ENCODE measurements around the gene CDH13.

Gene CDH13

DNA sequence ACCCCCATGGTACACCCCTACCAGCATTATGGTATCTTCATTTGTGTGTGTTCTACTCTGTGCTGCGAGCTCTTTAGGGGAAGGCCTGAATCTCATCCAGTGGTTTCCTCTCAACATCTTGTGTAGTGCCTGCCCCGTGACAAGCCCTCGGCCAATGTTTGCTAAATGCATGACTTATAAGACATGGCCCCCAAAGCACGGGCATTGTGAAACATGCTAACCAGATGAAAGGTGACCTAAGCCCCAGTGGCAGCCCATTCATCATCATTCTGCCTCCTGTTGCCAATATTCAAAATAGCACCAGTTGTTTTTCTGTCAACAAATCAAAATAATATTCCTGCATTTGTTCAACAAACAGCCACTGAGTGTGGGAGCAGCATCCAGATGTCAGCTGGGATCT is 1072.2 kb downstream of the CDH13 start:
- no peak for DNase-seq (ENCODE audit: low read depth in 3 of 3, low spot score in 1 of 3)

DNA sequence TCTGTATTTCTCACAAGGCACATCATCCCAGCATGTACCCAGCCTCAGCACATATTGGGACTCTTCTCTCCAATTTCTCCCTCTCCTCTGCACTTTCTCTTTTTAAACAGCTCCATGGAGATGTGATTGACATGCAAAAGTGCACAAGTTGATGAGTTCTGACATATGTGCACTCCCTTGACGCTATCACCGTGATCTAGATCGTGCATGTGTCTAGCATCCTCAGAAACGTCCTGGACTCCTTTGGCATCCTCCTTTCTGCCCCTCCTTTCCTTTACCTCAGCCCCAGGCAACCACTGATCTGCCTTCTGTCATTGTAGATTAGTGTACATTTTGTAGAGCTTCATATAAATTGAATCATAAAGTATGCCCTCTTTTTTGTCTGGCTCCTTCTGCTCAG is 1073.0 kb downstream of the CDH13 start:
- DNase-seq (ENCODE audit: low read depth in 3 of 3, low spot score in 1 of 3), result no peak

DNA sequence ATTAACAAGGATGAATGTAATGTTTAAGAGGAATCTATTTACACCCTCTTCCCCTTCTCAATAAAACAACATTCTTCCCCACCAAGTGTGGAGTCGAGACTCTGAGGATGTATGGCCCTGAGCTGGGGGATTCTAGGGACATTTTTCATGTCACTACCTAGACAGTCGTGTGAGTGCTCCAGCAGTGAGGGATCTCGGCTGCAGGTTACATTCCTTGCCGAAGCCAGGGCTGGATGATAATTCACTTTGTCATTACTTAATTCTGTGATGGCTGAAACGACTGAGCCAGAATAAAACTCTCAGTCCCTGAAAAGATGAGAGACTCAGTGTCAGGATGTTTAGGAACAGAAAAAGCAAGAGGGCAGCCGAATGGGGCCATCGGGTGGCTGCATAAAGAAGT is 1074.1 kb downstream of the CDH13 start:
- DNase-seq (ENCODE audit: low read depth in 3 of 3, low spot score in 1 of 3), result no peak

DNA sequence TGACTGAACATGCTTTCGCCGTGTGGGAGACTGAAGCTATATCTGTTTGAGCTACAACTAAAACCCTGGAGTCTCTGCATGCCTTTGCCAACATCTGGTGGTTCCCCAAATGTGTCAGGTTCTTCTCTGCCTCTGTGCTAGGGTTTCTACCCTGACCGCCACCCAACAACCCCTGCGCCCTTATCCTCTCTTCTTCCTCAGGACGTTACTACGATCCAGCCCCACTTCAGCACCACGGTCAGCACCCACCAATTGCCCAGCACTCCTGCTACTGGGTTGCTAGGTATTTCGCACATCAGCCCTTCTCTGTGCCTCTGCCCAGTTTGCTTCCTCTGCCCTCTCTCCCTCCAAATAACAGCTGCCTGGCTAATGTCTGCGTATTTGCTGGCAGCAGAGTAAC is 1074.7 kb downstream of the CDH13 start:
- no peak for DNase-seq (ENCODE audit: low read depth in 3 of 3, low spot score in 1 of 3)

DNA sequence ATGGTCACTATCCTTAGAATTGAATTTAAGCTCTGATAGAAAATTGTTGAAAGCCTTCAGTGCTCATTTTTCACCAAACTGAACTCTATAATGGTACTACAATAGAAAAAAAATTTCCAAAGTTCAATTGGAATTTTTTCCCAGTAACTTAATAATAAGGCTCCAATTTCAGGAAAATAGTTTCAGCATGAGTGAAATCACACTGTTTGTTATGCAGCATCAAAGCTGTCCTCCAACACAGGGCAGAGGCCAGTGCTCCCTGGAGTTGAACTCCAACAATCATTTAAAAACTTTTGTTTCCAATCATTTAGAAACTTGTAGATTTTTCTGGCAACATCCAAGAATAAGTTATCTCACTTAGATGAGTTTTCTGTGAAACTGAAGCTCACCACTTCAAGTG is 1077.9 kb downstream of the CDH13 start:
- no peak for DNase-seq (ENCODE audit: low read depth in 3 of 3, low spot score in 1 of 3)

DNA sequence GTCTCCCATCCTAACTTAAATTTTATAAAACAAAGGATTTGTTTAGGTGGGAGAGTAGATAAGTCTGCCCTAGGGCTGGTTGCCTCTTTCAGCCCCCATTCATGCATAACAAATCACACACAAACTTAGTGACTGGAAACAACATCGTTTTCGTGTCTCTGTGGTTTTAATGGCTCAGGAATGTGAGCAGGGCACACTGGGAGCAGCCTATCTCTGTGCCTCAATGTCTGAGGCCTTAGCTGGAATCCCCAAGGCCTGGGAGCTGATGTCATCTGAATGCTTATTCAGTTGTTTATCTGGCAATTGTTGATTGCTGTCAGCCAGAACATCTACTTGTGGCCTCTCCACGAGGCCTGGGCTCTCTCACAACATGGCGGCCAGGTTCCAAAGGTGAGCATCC is 1079.1 kb downstream of the CDH13 start:
- DNase-seq (ENCODE audit: low read depth in 3 of 3, low spot score in 1 of 3), result no peak

DNA sequence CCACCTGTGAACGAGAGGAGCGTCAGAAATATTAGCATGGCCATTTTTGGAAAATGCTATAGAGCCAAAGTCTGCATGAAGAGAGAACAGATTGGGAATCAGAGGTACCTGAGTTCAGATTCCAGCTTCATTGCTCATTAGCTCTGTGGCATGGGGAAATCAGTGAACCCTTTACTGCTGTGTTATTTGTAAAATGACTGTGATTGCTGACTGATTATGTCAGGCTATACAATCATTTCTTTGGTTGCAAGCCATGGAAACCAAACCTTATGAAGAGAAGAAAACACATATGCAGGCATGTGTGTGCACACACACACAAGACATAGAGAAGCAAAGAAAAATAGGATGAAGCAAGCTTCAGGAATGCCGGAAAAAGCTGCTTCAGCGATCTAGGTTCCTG is 1079.6 kb downstream of the CDH13 start:
- DNase-seq (ENCODE audit: low read depth in 3 of 3, low spot score in 1 of 3), result no peak

DNA sequence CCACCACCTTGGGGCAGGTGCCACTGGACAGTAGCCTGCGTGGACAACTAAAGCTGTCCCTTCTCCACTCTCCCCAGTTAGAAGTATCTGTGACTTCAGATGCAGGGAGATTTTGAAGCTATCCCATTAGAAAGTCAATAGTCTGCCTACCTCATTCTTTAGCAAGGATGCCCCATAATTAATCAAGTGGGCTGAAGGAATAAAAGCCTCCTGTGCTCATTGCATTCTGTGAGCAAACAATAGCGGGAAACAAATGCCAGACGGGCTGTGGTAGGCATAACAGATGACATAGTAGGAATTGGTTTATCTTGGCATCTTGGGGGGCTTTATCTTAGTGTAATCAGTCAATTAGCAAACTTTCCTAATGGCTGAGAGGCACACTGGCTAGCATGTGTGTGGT is 1084.3 kb downstream of the CDH13 start:
- no peak for DNase-seq (ENCODE audit: low read depth in 3 of 3, low spot score in 1 of 3)

DNA sequence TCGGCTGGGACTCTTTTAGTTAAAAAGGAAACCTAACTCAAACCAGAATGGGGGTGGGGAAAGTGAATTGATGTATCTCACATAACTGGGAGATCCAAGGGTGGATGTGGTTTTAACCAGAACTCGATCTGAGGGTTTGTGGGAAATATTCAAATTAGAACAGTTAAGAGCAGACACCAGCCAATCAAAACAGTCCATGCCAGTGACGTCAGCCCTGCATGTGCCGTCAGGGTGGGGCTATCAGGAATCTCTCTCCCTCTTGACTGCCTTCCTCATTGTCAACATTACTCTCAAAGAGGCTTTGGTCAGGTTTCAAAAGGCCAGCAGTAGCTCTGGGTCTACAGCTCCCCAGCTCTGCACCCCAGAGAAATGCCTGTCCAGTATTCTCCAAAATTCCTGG is 1086.8 kb downstream of the CDH13 start:
- DNase-seq (ENCODE audit: low read depth in 3 of 3, low spot score in 1 of 3), result no peak

DNA sequence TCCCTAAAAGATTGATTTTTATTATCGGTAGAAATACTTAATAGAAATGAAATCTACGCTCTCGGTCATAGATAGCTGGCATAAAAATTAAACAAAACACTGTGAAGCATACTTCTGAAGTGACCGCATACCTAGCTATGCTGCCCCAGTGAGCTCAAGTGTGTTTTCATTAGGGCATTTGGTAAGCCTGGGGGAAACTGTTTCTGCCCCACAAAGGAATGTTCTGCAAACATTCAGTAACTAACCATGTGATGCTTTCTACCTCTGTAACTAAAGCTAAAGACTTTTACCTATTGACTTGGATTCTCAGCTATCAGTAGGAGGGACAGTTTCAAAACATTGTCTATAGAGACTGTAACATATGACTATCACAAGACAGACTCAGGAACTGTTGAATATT is 1087.5 kb downstream of the CDH13 start:
- DNase-seq (ENCODE audit: low read depth in 3 of 3, low spot score in 1 of 3), result no peak

DNA sequence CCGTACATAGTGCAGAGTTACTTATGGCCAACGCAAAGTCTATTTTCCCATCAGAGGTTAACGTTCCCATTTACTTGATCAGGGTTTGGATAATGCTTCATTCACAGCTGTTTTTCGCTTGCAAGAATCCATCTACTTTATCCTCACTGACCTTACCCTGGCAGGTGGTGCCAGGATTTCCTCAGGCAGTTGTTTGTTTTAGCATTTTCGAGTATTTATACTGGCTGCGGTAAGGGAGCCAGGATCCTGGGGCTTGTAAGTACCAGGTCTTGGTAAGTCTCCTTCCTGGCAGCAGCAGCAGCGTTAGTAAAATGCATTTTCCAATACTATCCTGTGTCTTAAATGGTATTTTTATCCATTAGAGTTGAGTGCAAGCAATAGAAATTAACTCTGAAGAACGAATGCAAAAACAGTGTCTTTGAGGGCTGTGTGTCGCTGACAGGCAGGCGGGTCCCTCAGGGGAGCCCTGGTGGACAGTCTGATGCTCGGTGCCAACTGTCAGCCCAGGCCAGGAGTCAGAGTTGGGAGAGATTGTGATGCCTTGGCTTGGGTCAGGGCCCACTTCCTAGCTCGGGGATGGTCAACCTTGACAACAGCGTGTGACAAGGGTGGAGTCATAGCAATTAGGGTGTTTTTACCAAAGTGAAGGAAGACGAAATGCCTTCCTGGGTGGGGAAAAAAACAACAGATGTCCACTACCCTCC is 1088.6 kb downstream of the CDH13 start:
- no peak for DNase-seq (ENCODE audit: low read depth in 3 of 3, low spot score in 1 of 3)

DNA sequence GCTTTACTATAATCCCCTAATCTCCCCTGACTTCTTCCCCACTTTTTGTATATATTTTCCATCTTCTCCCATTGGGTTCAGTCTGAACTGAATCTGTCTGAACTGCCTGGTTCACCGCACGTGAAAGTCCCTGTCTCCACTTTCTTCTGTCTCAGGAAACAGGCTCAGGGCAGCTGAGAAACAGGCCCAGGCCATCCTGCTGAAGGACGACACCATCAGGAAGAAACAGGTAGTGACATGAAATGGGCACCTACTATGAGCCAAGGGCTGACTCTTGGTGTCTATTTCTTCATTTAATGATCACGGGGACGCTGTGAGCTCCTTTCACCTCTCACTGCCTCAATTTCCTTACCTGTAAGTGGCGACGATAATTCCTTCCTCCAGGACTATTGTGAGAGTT is 1090.5 kb downstream of the CDH13 start:
- no peak for DNase-seq (ENCODE audit: low read depth in 3 of 3, low spot score in 1 of 3)

DNA sequence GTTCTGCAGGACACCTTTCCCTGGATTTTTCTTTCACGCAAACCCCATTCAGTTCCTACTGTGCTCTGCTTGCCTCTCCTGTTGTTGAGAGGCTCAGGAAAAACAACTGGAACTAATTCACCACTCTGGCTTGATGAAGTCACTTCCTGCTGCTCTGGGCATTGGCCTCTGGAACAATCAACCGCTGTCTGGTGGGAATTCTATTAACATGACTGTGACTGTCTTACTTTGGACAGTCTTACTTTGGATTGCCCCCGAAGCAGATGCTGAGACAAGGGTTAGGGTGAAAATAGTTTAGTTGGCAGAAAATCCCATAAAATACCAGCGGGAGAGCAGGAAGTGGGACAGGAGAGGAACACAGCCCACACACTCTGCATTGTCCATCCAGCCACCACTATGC is 1091.0 kb downstream of the CDH13 start:
- DNase-seq (ENCODE audit: low read depth in 3 of 3, low spot score in 1 of 3), result no peak

DNA sequence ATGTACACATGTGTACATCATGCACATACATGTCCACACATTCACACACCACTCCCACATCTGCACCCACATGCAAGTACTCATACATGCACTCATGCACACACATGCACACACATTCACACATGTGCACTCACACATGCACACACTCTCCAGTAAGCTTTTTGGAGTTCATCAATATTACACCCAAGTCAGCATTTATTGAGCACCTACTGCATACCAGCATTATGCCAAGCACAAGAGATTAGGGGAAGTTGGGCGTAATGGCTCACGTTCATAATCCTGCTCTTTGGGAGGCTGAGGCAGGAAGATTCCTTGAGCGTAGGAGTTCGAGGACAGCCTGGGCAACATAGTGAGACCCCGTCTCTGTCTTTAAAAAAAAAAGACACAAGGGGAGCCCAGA is 1093.4 kb downstream of the CDH13 start:
- DNase-seq (ENCODE audit: low read depth in 3 of 3, low spot score in 1 of 3), result no peak

DNA sequence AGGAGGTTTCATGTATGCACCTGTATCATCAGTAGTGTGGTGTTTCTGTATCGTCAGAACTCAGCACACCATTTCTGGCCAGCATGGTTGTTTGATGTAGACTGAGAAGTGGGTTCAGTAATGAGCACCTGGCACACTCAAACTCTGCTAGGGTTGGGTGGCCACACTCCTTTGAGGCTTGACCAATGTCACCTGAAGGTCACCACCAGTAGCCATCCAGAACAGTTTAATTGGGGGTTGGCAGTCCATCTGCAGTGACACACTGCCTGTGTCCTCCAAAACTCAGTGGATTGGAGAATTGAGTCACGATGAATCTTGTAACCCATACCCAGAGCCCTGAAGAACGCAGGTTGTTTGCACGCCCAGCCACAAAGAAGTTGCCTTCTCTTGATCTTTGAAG is 1094.2 kb downstream of the CDH13 start:
- no peak for DNase-seq (ENCODE audit: low read depth in 3 of 3, low spot score in 1 of 3)

DNA sequence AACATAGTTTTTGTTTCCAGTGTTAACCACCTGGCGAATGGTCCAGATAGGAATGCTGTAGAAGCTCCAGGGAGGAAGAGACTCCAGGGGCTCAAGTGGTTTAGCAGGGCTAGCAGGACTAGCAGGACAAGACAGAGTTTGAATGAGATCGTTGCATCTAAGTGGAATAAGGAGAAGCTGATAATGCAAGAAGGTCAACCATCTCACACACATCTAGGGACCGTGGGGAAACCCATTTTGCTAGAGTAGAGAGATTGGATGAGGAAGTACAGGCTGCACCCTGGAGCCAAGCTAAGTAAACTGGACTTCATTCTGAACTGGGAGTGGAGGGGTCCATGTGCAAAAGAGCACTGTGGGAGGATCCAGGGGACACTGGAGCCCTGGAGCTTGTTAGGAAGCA is 1094.9 kb downstream of the CDH13 start:
- no peak for DNase-seq (ENCODE audit: low read depth in 3 of 3, low spot score in 1 of 3)

DNA sequence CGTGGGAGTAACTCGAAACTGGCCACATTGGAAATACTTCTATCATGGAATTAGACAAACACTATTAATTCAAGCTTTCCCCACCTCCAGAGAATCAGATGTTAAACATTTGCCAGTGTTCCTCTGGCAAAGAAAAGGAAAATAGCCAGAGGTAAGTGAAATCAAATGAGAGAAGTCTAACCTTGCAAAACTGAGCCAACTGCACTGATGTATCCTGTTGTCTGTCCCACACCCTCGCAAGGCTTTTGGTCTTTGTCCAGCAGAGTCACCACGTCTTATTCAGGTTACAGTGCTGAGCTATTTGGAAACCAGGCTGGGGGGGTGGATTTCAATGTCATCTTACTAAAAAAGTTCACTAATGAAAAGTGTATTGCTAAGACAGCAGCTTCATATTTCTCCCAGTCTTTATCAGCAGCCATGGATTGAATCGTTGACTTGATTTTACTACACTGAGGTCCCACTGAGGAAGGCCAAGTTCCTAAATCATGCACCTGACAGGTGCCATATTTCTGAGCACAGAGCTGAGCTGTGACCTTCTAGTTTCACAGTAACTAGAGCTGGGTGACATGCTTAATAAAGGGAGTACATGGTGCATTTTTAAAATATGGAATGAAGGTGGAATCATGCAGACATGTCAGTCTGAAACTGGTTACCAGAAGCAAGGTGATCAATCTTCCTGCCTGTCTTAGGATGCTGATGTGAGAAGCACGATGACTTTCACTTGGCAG is 1095.9 kb downstream of the CDH13 start:
- DNase-seq (ENCODE audit: low read depth in 3 of 3, low spot score in 1 of 3), result no peak

DNA sequence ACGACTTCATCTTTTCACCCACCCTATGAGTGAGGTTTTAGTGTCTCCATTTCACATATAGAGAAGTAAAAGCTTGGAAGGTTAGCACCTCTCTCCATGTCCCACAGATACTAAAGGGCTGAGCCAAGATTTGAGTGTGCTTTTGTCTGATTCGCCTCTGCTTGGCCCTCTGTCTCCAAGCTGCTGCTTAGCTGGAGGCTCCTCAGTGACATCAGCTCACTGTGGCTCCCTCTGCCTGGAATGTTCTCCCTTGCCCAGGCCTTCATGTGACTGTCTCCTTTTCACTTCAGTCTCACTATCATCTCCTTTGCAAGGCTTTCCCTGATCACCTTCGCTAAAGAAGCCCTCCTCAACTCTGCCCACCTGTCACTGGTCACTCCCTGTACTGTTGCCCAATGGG is 1096.5 kb downstream of the CDH13 start:
- no peak for DNase-seq (ENCODE audit: low read depth in 3 of 3, low spot score in 1 of 3)

DNA sequence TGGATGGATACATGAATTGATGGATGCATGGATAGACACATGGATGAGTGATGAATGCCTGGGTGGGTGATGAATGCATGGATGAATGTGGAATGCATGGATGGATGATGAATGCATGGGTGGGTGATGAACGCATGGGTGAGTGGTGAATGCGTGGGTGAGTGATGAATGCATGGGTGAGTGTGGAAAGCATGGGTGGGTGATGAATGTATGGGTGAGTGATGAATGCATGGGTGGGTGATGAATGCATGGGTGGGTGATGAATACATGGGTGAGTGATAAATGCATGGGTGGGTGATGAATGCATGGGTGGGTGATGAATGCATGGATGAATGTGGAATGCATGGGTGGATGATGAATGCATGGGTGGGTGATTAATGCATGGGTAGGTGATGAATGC is 1097.1 kb downstream of the CDH13 start:
- DNase-seq (ENCODE audit: low read depth in 3 of 3, low spot score in 1 of 3), result no peak

DNA sequence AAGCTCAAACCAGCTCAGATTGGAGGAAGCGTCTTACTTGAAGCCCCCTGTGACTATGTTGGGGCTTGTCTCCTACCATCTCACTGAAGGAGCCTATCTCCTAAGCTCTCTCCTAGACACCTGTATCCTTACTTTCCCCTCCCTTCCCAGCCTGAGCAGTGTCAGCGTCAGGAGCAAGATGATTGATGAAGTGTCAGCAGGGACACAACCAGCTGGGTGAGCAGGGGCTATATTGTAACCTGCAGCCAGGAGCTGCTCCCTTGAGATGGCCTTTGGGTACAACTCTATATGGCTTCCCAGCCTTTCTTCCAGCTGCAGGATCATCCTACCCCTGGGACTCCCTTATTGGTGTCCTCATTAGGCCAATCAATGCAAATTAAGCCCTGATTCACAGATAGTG is 1097.8 kb downstream of the CDH13 start:
- no peak for DNase-seq (ENCODE audit: low read depth in 3 of 3, low spot score in 1 of 3)

DNA sequence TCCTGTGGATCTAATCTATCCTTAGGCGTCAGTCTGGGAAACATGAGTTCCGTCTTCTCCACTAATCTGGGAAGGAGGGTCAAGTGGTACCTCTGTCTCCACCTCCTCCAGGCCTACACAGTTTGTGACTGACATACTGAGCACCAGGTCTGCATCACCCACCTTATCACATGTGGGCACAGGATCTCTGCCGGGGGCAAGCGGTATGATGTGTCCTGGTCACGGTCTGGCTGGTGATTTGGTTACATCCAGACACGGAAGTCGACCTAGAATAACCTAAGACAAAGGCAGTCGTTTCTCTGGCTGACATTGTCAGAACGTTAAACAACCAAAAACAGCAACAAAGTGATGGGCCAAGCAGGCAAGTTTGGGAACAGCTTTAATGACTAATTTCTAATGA is 1098.5 kb downstream of the CDH13 start:
- DNase-seq (ENCODE audit: low read depth in 3 of 3, low spot score in 1 of 3), result no peak

DNA sequence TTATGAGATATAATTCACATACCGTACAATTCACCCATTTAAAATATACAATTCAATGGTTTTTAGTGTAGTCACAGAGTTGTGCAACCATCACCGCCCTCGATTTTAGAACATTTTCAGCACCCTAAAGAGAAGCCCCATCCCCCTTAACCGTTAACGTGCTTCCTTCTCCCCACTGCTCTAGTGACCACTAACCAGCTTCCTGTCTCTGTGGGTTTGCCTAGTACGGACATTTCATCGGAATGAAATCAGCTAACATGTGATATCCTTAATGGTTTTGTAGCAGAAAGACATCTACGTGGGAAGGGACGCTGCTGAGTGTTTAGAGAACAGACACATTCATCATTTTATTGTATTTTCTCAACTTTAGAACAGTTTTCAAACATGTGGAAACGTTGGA is 1100.2 kb downstream of the CDH13 start:
- DNase-seq (ENCODE audit: low read depth in 3 of 3, low spot score in 1 of 3), result no peak

DNA sequence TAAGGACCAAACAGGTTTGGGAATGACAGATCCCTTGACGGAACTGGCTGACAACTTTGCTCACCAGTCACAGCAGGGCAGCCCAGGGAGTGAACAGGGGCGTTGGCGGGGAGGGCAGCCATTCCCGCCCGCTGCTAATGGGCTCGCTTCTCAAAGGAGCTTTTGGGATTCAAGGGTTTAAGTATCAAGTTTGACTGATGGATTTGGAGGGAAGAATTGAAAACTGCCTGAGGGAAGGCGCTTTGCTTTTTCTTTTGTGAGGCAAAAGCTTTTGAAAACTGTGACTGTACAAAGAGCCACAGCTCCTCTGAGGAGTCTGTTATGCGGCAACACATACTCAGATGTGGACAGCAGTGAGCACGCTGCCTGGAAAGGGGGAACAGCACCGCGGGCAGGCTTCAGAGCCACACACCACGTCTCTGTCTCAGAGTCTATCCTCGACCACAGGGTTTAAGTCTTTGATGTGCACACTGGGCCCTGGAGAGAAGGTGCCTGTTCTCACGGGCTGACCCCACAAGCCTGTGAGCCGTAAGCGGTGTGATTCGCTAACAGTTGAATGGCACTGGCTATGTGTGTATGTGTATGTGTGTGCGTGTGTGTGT is 1101.1 kb downstream of the CDH13 start:
- DNase-seq (ENCODE audit: low read depth in 3 of 3, low spot score in 1 of 3), result no peak
